ENCODE measurements around the gene DOCK3. TPM values are rescaled to one million over a fixed set of nuclear protein-coding genes. Genes with fewer than 3 reads are reported as not detected.

DOCK3 gene
- polyA plus RNA-seq, 2 of the 4 experiments (the other 2 are of a cell fraction) = 0.40 to 0.46 TPM

- no peak for FAIRE-seq
- ChIA-PET CTCF (no interaction called here), POLR2A (no interaction called here)
- Histone ChIP-seq H3K27ac (no peak overlapping the region), H3K9me3 (peaks cover 7% of the 10 kb centered on the region; the same call in 1 of the 3 replicates), H3K4me2 (no peak overlapping the region), H3K4me3 (no peak overlapping the region), H3K4me1 (no peaks in the 10 kb centered on the region)
- no peak for DNase-seq (ENCODE audit: low read depth in 1 of 2, low spot score in 1 of 2)
- WGBS (ENCODE audit: missing lambda C conversion rate) = 16% methylated on average over 2 of the region's 2 CpGs
- no peak for ATAC-seq
- TF ChIP-seq CTCF (IDR thresholded peaks at IDR 0.05) (no peak), ZSCAN20 (CRISPR knock-in tag; IDR thresholded peaks at IDR 0.05) (no peak), FOXS1 (CRISPR knock-in tag; IDR thresholded peaks at IDR 0.05) (no peak), JUNB (IDR thresholded peaks at IDR 0.05) (no peak), SMC3 (IDR thresholded peaks at IDR 0.05) (no peak), HOXB5 (CRISPR knock-in tag; IDR thresholded peaks at IDR 0.05) (no peak)
These were observed 620.9 kb downstream of the DOCK3 start for GRCh38 chr3:51295625-51296024.

- Histone ChIP-seq H3K4me3 (no peak overlapping the region), H3K4me1 (no peaks in the 10 kb centered on the region), H3K9me3 (no peaks in the 10 kb centered on the region), H3K4me2 (no peak overlapping the region), H3K27ac (no peak overlapping the region)
- ChIA-PET CTCF (interaction anchor here (0.6 kb wide), 1 partner anchor 18 kb away, joined by 3 read pairs; no protein-coding TSS in a partner anchor), POLR2A (no interaction called here)
- FAIRE-seq (no peak), ATAC-seq (no peak), DNase-seq (ENCODE audit: low read depth in 1 of 2, low spot score in 1 of 2) (no peak)
- TF ChIP-seq REST (IDR thresholded peaks at IDR 0.05) (no peak), CHD4 (IDR thresholded peaks at IDR 0.05; ENCODE audit: borderline replicate concordance) (no peak), FOXS1 (CRISPR knock-in tag; IDR thresholded peaks at IDR 0.05) (no peak), CBX8 (IDR thresholded peaks at IDR 0.05) (no peak), MAZ (IDR thresholded peaks at IDR 0.05; ENCODE audit: borderline replicate concordance, low read depth, low read length) (no peak), POLR2AphosphoS2 (conservative IDR thresholded peaks at IDR 0.05; ENCODE audit: low read length) (no peak), HOXB5 (CRISPR knock-in tag; IDR thresholded peaks at IDR 0.05) (no peak), HOXA7 (CRISPR knock-in tag; IDR thresholded peaks at IDR 0.05) (no peak), CTCF (IDR thresholded peaks at IDR 0.05) (no peak)
These were observed 622.6 kb downstream of the DOCK3 start for GRCh38 chr3:51297333-51297732.

- H3K27ac ChIP-seq = no peak overlapping the region
- DNase-seq (ENCODE audit: low read depth in 1 of 2, low spot score in 1 of 2) (no peak), FAIRE-seq (no peak), ATAC-seq (no peak)
- ChIA-PET POLR2A (no interaction called here), CTCF (no interaction called here)
- no peak overlapping the region for H3K4me2 ChIP-seq
- H3K4me1 ChIP-seq = no peaks in the 10 kb centered on the region
- 29% methylated on average over 1 of the region's 4 CpGs for WGBS (ENCODE audit: missing lambda C conversion rate)
- 0 out of 3 replicates have a peak, but pooled peaks cover 3% of the 10 kb centered on the region for H3K9me3 ChIP-seq
- TF ChIP-seq ZNF302 (CRISPR knock-in tag; IDR thresholded peaks at IDR 0.05) (no peak), RNF2 (IDR thresholded peaks at IDR 0.05; ENCODE audit: borderline replicate concordance, low read depth) (no peak), SREBF2 (IDR thresholded peaks at IDR 0.05) (no peak), ZSCAN20 (CRISPR knock-in tag; IDR thresholded peaks at IDR 0.05) (no peak), GATA3 (IDR thresholded peaks at IDR 0.05; ENCODE audit: borderline replicate concordance) (no peak), MAX (IDR thresholded peaks at IDR 0.05) (no peak), MAZ (IDR thresholded peaks at IDR 0.05; ENCODE audit: borderline replicate concordance, low read depth, low read length) (no peak), ZFP36 (IDR thresholded peaks at IDR 0.05; ENCODE audit: borderline replicate concordance, partially characterized antibody) (no peak), CHD2 (IDR thresholded peaks at IDR 0.05; ENCODE audit: low read length, partially characterized antibody) (no peak), PHF8 (IDR thresholded peaks at IDR 0.05; ENCODE audit: borderline replicate concordance, low read depth) (no peak)
- no peak overlapping the region for H3K4me3 ChIP-seq
These were observed 629.5 kb downstream of the DOCK3 start for GRCh38 chr3:51304230-51304629.

Data from A549 (cell line).